GM21381 (cell line): Measurements from ENCODE around the gene KRTAP5-10.
"Not testable (repeated sequence)": the region's sequence is repeated elsewhere in the genome, so short reads cannot be mapped to it uniquely, and the experiment has no call there.

ENCODE experiments used
- ATAC-seq: cut with Tn5 transposase; IDR thresholded peaks from one replicate; pipeline ENCODE4 v1.9.1; 2021; ENCODE audit warnings: mild to moderate bottlenecking, moderate library complexity; ENCODE audit not compliant: unreplicated experiment

KRTAP5-10 gene

GRCh38 chr11:71542382-71542781, 23.0 kb upstream of the KRTAP5-10 start:
- ATAC-seq: no peak

GRCh38 chr11:71542879-71543777, 22.2 kb upstream of the KRTAP5-10 start:
- no peak for ATAC-seq

- no peak for ATAC-seq
Observed at GRCh38 chr11:71543866-71544265, 21.5 kb upstream of the KRTAP5-10 start.

GRCh38 chr11:71544525-71545214, 20.7 kb upstream of the KRTAP5-10 start:
- no peak for ATAC-seq

GRCh38 chr11:71545405-71545966, 19.9 kb upstream of the KRTAP5-10 start:
- ATAC-seq: no peak

- ATAC-seq: no peak
Observed at GRCh38 chr11:71548120-71548519, 17.2 kb upstream of the KRTAP5-10 start, which contains the start of gene KRTAP5-9. Gene KRTAP5-9, plus strand, starts transcription at chr11:71548420. Its CDS starts 238 bp downstream, at chr11:71548658.

GRCh38 chr11:71548716-71549151, 16.6 kb upstream of the KRTAP5-10 start:
- no peak for ATAC-seq

- no peak for ATAC-seq
Observed at GRCh38 chr11:71551711-71552110, 13.7 kb upstream of the KRTAP5-10 start.

DNA sequence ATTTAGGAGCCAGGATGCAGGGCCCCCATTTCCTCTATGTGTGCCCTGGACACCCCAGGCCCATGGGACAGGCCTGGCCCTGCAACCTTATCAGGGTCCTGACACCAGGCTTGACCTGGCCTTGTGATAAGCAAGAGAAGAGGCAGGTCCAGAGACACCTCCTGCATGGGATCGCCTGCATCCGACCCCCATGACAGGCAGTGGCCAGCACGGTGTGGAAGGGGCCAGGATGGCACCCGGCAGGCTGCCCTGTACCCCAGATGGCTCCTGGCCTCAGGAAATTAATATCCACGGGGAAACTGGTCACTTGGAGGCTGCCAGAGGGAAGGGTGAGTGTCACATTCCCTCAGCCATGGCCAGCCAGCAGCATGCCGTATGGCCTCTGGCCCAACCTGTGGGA, 10.4 kb upstream of the KRTAP5-10 start:
- ATAC-seq: no peak

DNA sequence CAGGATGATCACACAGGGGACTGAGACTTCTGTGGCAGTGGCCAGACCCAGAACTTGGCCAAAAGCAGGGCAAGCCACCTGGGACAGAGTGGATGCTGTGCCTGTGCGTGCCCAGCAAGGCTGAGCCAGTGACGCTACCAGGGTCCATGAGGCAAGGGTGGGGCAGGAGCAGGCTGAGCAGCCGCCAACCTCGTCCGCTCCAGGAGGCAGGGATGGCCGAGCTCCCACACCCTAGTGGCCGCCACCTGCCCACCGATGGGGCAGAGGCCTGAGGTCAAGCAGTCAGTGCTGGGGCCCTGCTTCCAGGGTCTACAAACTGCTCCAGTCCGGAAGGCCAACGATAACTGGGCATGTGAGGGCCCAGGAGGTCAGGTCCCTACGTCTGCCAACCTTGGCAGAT, 9.9 kb upstream of the KRTAP5-10 start:
- ATAC-seq: no peak

DNA sequence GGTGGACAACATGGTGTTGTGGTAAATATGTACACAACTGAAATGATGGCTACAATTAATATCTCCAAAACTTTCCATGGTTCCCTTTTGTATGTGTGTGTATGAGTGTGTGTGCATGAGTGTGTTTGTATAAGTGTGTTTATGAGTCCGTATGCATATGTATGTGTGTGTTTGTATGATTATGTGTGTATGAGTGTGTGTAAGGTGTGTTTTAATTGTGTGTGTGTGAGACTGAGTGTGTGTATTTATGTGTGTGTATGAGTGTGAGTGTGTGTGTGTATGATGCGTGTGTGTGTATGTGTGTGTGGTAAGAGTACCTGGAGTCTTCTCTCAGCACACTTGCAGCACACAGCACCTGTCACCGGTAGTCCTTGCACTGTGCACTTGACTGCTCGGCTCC, 9.3 kb upstream of the KRTAP5-10 start:
- no peak for ATAC-seq

- no peak for ATAC-seq
Observed at GRCh38 chr11:71557257-71557656, 8.1 kb upstream of the KRTAP5-10 start.

DNA sequence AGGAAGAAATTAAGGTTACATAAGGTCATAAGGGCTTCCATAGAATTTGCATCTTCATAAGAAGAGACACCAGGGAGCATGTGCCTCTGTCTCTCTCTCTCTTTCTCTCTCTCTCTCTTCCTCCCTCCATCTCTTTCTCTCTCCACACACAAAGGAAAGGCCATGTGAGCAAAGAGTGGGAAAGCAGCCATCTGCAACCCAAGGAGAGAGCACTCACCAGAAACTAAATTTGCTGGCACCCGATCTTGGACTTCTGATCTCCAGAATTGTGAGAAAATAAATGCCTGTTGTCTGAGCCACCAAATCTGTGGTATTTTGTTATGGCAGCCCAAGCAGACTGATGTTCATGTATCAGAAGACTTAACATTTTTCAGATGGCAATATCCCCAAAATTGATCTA, 6.4 kb upstream of the KRTAP5-10 start:
- no peak for ATAC-seq

DNA sequence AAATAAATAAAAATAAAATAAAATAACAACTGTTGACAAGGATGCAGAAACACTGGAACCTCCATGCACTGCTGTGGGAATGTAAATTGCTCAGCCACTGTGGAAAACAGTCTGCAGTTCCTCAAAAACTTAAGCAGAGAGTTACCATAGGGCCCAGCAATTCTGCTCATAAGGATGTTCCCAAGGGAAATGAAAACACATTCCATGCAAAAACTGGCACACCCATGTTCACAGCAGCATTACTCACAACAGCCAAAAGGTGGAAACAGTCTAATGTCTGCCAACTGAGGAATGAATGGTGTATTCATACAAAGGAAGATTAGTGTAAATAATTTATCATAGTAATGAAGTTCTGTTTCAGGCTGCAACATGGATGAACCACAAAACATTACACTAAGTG, 3.2 kb upstream of the KRTAP5-10 start:
- ATAC-seq: no peak

GRCh38 chr11:71563406-71563805, 2.0 kb upstream of the KRTAP5-10 start:
- no peak for ATAC-seq

GRCh38 chr11:71564430-71564829, 933 bp upstream of the KRTAP5-10 start:
- no peak for ATAC-seq

DNA sequence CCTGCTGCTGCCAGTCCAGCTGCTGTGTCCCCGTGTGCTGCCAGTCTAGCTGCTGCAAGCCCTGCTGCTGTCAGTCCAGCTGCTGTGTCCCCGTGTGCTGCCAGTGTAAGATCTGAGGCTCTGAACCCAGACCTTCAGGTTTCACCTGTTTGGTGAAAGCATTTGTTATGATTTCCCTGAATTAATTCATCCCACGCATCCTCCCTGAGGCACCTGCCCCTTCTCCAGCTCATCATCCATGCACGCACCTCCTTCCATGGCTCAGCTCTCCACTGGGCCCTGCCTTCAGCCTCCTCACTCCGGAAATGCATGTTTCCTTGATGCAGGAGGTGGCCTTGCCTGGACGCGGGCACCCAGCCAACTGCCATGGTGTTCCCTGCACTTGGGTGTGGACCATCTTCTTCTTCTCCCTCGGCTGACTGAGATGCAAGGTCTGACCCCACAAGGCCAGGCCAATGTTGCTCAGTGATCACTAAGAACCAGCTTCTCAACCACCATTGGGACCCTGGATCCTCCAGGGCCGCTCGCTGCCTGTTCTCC, 788 bp downstream of the KRTAP5-10 start:
- no peak for ATAC-seq

GRCh38 chr11:71566626-71567599, 1.6 kb downstream of the KRTAP5-10 start:
- not testable (repeated sequence) for ATAC-seq

DNA sequence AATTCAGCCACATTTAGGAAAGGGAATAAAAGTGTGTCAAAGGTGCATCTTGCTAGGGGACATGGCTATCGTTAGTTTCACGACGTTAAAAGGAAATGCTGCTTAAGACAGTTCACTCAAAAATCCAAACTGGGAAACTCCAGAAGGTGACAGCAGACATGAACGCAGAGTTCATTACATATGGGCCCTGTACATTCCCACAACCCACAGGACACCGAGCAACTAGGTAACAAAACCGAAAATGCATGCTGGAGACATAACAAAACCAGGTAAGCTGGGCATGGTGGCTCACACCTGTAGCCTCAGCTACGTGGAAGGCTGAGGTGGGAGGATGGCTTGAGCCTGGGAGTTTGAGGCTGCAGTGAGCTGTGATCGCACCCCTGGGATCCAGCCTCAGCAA, 2.3 kb downstream of the KRTAP5-10 start:
- ATAC-seq: not testable (repeated sequence)

- no peak for ATAC-seq
Observed at GRCh38 chr11:71568704-71569349, 3.5 kb downstream of the KRTAP5-10 start.
